GM21367 (cell line): Measurements from ENCODE around the gene PNRC1.
"Not testable (repeated sequence)": the region's sequence is repeated elsewhere in the genome, so short reads cannot be mapped to it uniquely, and the experiment has no call there.

Source experiments
- ATAC-seq: cut with Tn5 transposase; IDR thresholded peaks from one replicate; pipeline ENCODE4 v1.9.1; 2021; ENCODE audit not compliant: unreplicated experiment

PNRC1 gene

DNA sequence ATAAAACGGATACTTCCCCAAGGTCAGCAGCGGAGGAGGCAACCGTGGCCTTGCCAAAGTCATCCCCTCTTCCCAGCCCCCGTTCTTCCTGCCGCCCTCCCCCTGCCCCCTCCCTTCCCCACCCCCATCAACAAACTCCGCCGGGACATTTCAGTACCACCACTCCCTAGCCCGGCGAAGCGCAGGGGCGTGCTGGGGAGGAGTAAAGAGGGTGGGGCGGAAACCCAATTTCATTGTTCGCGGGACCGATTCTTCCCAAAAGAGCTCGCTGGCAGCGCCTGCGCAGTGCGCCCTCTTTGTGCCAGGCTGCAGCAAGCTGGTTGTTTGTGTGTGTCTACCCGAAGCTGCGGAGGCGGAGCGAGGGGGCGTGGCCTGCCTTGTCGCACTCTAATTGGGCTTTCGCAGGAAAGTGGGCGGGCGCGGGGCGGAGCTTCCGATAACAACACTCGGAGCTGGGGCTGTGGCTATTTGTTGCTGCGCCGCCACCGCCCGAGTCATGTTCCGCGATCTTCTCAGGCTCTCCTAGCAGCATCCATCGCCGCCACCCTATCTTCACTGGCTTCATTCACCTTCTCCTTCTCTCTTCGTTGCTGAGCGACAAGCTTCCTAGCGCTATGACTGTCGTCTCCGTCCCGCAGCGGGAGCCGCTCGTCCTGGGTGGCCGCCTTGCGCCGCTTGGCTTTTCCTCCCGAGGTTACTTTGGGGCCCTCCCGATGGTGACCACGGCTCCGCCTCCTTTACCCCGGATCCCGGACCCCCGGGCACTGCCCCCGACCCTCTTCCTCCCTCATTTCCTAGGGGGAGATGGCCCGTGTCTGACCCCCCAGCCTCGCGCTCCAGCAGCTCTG is at the start of gene PNRC1:
TSS of gene PNRC1 (plus strand) at position 471 of the 848 bp plus-strand sequence. CDS start at position 615, 144 bp downstream.
- peak; percentile 57 for ATAC-seq

- ATAC-seq, result no peak
Observed at GRCh38 chr6:89032599-89032998, 48.0 kb upstream of the PNRC1 start.

GRCh38 chr6:89033461-89033860 is 47.1 kb upstream of the PNRC1 start:
- no peak for ATAC-seq

DNA sequence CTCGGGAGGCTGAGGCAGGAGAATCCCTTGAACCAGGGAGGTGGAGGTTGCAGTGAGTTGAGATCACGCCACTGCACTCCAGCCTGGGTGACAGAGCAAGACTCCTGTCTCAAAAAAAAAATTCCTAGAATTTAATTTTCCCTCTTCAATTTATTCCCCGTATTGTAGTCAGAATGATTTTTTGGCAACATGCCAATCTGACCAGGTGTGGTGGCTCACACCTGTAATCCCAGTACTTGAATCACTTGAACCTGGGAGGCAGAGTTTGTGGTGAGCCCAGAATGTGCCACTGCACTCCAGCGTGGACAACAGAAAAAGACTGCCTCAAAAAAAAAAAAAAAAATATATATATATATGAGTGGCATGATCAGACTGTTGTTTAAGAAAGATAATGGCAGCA is 46.4 kb upstream of the PNRC1 start:
- ATAC-seq, result not testable (repeated sequence)

GRCh38 chr6:89034586-89035251 is 45.8 kb upstream of the PNRC1 start:
- ATAC-seq, result no peak

GRCh38 chr6:89035252-89036101 is 45.1 kb upstream of the PNRC1 start:
- ATAC-seq, result no peak

DNA sequence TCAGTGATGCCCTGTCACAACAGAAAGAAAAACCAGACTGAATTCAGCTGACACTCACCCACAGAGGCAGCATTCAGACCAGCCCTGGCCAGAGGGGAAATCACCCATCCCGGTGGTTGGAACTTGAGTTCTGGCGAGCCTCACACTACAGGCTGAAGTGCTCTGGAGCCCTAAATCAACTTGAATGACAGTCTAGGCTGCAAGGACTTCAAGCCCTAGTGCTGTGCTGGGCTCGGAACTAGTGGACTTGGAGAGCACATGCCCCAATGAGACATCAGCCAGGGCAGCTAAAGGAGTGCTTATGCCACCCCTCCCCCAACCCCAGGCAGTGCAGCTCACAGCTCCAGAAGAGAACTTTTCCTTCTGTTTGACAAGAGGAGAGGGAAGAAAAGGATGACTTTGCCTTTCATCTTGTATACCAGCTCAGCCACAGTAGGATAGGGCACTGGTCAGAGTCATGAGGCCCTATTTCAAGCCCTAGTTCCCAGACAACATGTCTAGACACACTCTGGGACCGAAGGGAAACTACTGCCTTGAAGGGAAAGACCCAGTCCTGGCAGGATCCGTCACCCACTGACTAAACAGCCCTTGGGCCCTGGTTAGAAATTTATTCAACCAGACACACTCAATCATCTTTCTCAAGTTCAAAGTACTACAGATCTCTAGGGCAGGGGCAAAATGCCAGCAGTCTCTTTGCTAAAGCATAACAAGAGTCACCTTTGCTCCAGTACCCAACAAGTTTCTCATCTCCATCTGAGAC is 43.2 kb upstream of the PNRC1 start:
- no peak for ATAC-seq

- not testable (repeated sequence) for ATAC-seq
Observed at GRCh38 chr6:89037901-89038293, 42.7 kb upstream of the PNRC1 start.

DNA sequence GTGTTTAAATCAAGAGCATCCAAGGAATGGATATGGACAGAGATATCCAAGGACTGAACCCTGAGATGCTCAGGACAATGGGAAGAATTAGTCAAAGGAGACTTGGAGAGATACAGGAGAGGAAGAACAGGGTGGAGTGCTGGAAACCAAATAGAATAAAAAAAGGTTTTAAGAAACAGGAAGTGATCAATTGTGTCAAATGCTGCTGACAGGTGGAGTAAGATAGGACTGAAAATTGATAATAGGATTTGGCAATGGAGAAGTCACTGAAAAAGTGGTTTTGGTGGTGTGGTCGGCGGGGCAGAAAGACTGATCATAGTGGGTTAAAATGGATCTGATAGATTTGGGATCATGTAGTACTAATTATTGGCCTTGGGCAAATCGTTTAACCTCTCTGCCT is 37.9 kb upstream of the PNRC1 start:
- no peak for ATAC-seq

- ATAC-seq, result no peak
Observed at GRCh38 chr6:89044328-89045010, 36.1 kb upstream of the PNRC1 start.

GRCh38 chr6:89045011-89045387 is 35.6 kb upstream of the PNRC1 start:
- no peak for ATAC-seq

- no peak for ATAC-seq
Observed at GRCh38 chr6:89045576-89045975, 35.0 kb upstream of the PNRC1 start.

DNA sequence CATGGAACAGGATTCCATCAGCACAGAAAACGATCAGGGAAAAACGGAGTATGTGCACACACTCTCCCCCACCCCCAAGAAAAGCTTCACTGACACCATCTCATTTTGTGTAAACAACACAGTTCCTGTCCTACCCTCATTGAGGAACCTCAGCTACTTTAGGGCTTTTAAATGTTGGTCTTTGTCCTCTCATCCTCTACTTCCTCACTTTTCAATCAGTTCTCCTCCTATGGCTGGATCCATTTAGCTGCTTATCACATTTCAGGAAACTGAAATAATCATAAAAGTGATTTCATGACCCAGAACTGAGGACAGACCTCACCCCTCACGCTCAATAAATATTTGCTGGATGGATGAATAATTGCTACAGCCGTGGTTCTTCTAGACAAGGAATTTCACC is 33.1 kb upstream of the PNRC1 start:
- no peak for ATAC-seq

DNA sequence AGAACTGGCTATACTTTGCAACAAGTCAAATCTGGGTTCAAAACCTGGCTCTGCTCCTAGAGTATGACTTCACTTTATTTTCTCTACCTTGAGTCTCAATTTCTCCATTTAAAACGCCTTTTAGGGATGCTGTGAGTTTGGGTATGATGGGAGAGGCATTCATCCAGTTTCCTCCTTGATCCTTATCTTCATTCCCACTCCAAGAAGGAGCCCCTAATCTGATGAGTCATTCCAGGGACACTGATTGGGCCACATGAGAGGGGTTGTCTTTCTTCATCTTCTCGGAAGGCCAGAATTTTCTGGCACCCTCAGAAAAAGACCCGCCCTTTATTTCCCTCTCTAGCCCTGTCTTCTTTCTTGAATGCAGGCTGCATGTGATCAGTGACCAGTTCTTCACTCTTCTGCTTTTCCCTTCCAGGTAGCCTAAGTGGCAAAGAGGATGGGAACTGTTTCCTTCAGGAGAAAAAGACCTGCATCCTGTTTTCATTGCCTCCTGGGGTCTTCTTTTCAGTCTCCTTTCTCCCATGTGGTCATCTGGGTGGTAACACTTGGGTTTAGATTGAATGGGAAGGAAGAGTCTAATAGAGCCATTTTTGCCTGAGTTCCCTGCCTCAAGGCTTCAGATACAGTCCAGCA is 32.1 kb upstream of the PNRC1 start:
- ATAC-seq, result no peak

GRCh38 chr6:89048985-89049384 is 31.6 kb upstream of the PNRC1 start:
- no peak for ATAC-seq

DNA sequence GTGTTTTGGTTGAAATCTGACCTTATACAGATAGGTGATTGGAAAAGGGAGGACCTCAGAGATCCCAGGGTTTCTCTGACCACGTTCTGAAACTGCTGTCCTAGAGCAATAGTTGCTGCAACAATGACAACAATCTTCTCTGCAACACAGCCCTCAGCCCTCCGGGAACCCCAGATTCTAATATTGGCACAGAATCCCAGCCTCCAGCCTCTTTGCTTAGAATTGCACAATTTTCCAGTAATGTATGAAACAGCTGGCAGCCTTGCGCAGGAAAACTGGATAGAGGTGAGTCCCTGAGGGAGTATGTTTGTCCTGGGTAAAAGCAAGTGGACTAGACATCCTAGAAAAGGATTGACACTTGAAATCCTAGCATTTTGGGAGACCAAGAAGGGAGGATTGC is 30.4 kb upstream of the PNRC1 start:
- ATAC-seq, result no peak

DNA sequence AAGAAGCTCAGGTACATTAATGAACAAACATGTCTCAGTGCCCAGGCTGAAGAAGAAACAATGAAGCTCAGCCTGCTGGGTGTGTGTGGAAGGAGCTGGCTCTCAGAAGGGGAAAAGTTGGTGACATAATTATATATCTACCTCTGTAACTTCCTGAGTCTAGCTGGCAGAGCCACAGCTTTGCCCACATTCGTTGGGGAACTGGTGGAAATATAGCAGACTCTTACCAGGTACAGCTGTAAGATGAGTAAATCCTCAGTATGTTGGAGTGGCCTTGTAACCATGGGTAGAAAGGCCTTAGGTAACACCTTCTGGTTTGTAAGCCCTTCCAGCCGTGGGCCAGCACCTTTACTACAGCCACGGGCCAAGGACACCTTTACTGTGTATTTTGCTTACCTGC is 29.9 kb upstream of the PNRC1 start:
- ATAC-seq, result no peak

DNA sequence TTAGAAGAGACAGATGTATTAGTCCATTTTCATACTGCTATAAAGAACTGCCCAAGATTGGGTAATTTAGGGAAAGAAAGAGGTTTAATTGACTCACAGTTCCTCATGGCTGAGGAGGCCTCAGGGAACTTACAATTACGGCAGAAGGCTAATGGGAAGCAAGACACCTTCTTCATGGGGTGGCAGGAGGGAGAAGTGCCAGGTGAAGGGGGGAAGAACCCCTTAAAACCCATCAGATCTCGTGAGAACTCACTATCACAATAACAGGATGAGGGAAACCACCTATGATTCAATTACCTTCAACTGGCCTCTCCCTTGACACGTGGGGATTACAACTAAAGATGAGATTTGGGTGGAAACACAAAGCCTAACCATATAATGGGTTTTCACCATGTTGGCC is 28.9 kb upstream of the PNRC1 start:
- ATAC-seq, result no peak

GRCh38 chr6:89054208-89054607 is 26.3 kb upstream of the PNRC1 start:
- ATAC-seq, result no peak

GRCh38 chr6:89057759-89058158 is 22.8 kb upstream of the PNRC1 start:
- ATAC-seq, result no peak
